CD4-positive, alpha-beta T cell (primary cell): ENCODE measurements around the gene CCSAP. TPM values are rescaled to one million over a fixed set of nuclear protein-coding genes. Genes with fewer than 3 reads are reported as not detected.

Source experiments
- ATAC-seq: fragments of 200-7000 bp; cut with Tn5 transposase; one replicate; pipeline ENCODE4 v1.10.0; 2022; ENCODE audit warnings: mild to moderate bottlenecking; ENCODE audit not compliant: poor library complexity
- CTCF ChIA-PET: fragments of 350-600 bp; sonication (Branson Sonifier 250); formaldehyde crosslinking; loops from one replicate; lab custom pipeline; 2021; ENCODE audit warnings: antibody characterized with exemption, inconsistent platforms; lab: Charles Lee
- POLR2A ChIA-PET: fragments of 350-600 bp; sonication (Branson Sonifier 250); formaldehyde crosslinking; loops from one replicate; lab custom pipeline; 2021; ENCODE audit warnings: antibody characterized with exemption, inconsistent platforms; lab: Charles Lee
- DNase-seq, 14 experiments: peaks; one replicate each; pipeline ENCODE4 v3.0.0-alpha.2; 2013 to 2020; ENCODE audit warnings: mixed read lengths in 2 of 14
- H3K27ac ChIP-seq, 2 donors: one replicate each; pipeline versions ENCODE4 v1.5.1 to v1.7.0; 2013; ENCODE audit warnings: low read length in 2 of 2, low read depth in 1 of 2, mild to moderate bottlenecking in 1 of 2
- H3K27me3 ChIP-seq, 2 experiments: 1 replicate in 1 of 2; 2 replicates in 1 of 2; pipeline versions ENCODE4 v1.6.1 to v1.7.0; 2013; ENCODE audit warnings: low read length in 2 of 2, control low read depth in 1 of 2, mild to moderate bottlenecking in 1 of 2, moderate library complexity in 1 of 2; ENCODE audit not compliant: insufficient read depth in 2 of 2, control insufficient read depth in 1 of 2
- H3K36me3 ChIP-seq: one replicate; pipeline ENCODE4 v1.6.1; 2013; ENCODE audit warnings: low read length, control low read depth; ENCODE audit not compliant: insufficient read depth
- H3K4me1 ChIP-seq: one replicate; pipeline ENCODE4 v1.6.1; 2013; ENCODE audit warnings: low read length, control low read depth; ENCODE audit not compliant: insufficient read depth
- H3K4me3 ChIP-seq: one replicate; pipeline ENCODE4 v1.5.1; 2013; ENCODE audit warnings: mild to moderate bottlenecking, low read length, moderate library complexity
- H3K9me3 ChIP-seq, 2 experiments: 1 replicate in 1 of 2; 2 replicates in 1 of 2; pipeline versions ENCODE4 v1.6.1 to v1.7.0; 2013; ENCODE audit warnings: low read length in 2 of 2, mild to moderate bottlenecking in 2 of 2, control low read depth in 1 of 2, moderate library complexity in 1 of 2; ENCODE audit not compliant: control insufficient read depth in 1 of 2, insufficient read depth in 1 of 2
- H3K27ac Mint-ChIP-seq: one replicate; pipeline ENCODE4 v1.8.0; 2020; ENCODE audit warnings: mixed read lengths
- H3K27me3 Mint-ChIP-seq: one replicate; pipeline ENCODE4 v1.8.0; 2021; ENCODE audit warnings: mixed read lengths
- H3K36me3 Mint-ChIP-seq: one replicate; pipeline ENCODE4 v1.8.0; 2021; ENCODE audit warnings: low read depth, mixed read lengths
- H3K4me1 Mint-ChIP-seq: one replicate; pipeline ENCODE4 v1.8.0; 2021; ENCODE audit warnings: low read depth, mixed read lengths
- H3K4me3 Mint-ChIP-seq: one replicate; pipeline ENCODE4 v1.8.0; 2020; ENCODE audit warnings: mild to moderate bottlenecking, mixed read lengths
- H3K9me3 Mint-ChIP-seq: one replicate; pipeline ENCODE4 v1.8.0; 2020; ENCODE audit warnings: mixed read lengths
- CTCF ChIP-seq: fragments of 200-600 bp; IDR thresholded peaks from one replicate; pipeline ENCODE4 v1.8.0; 2022; ENCODE audit warnings: antibody characterized with exemption, mild to moderate bottlenecking
- intact Hi-C, 2 experiments: fragments of 100-400 bp; cut with DNase I in 1 of 2; cut with micrococcal nuclease in 1 of 2; formaldehyde crosslinking; loops; one replicate each; pipeline versions ENCODE4 v1.15.1 to v1.9.0; 2023 to 2025; cut with DNase I, micrococcal nuclease
- total RNA-seq, 174 experiments: library from RNA in 2 of 174; stranded (reverse) in 2 of 174; gene quantifications; one replicate each; pipeline ENCODE4 v1.2.3 and lab custom pipeline; 2021 to 2026

The CCSAP gene
- total RNA-seq, 2 experiments from 2014 or later: 14.3 to 15.2 TPM

DNA sequence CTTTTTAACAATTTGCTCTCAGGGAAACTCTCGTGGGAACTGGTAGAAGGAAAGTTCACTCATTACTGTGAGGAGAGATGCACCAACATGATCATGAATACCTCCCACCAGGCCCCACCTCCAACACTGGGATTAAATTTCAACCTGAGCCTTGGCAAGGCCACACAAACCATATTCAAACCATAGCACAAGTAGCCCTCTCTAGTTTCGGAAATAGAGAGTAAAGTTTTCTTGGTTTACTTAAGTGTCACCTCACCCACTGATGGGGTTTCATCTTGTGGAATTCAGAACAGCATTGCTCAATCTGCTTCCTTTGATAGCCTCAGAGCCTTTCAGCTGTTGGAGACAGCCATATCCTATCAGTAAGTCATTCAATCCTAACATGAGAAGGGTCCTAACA, 25.5 kb upstream of the CCSAP start:
- POLR2A ChIA-PET: no interaction called here
- H3K4me1 Mint-ChIP-seq: no peaks in the 10 kb centered on the region
- DNase-seq (no peak), ATAC-seq (no peak)
- Histone ChIP-seq H3K27ac (no peak overlapping the region), H3K9me3 (no peaks in the 10 kb centered on the region), H3K27me3 (peaks cover 4 to 22% of the 10 kb centered on the region in 2 experiments), H3K36me3 (no peaks in the 10 kb centered on the region), H3K4me1 (no peaks in the 10 kb centered on the region), H3K4me3 (no peak overlapping the region)
- CTCF ChIA-PET: no interaction called here
- H3K36me3 Mint-ChIP-seq: no peaks in the 10 kb centered on the region
- TF ChIP-seq CTCF: no peak
- peaks cover 36% of the 10 kb centered on the region for H3K27me3 Mint-ChIP-seq
- intact Hi-C loops: no loop called here
- H3K9me3 Mint-ChIP-seq: no peaks in the 10 kb centered on the region
- no peak overlapping the region for H3K27ac Mint-ChIP-seq
- H3K4me3 Mint-ChIP-seq: no peak overlapping the region

GRCh38 chr1:229365569-229365968, 22.7 kb upstream of the CCSAP start:
- ATAC-seq: no peak
- H3K36me3 ChIP-seq: no peaks in the 10 kb centered on the region
- H3K27me3 ChIP-seq: peaks cover 7 to 18% of the 10 kb centered on the region in 2 experiments
- H3K4me1 ChIP-seq: no peaks in the 10 kb centered on the region
- Mint-ChIP-seq H3K36me3 (no peaks in the 10 kb centered on the region), H3K27ac (no peak overlapping the region), H3K4me1 (no peaks in the 10 kb centered on the region), H3K4me3 (no peak overlapping the region), H3K27me3 (peaks cover 39% of the 10 kb centered on the region), H3K9me3 (no peaks in the 10 kb centered on the region)
- ChIA-PET CTCF (no interaction called here), POLR2A (no interaction called here)
- H3K9me3 ChIP-seq: no peaks in the 10 kb centered on the region
- intact Hi-C loops: no loop called here
- H3K4me3 ChIP-seq: no peak overlapping the region
- no peak for TF ChIP-seq CTCF
- DNase-seq: no peak
- no peak overlapping the region for H3K27ac ChIP-seq

- intact Hi-C loops: no loop called here
- POLR2A ChIA-PET: no interaction called here
- peaks cover 50% of the 10 kb centered on the region for H3K27me3 Mint-ChIP-seq
- no peaks in the 10 kb centered on the region for H3K4me1 Mint-ChIP-seq
- H3K27ac ChIP-seq: no peak overlapping the region
- no peaks in the 10 kb centered on the region for H3K36me3 Mint-ChIP-seq
- no peak overlapping the region for H3K4me3 ChIP-seq
- ATAC-seq (no peak), DNase-seq (no peak)
- no peaks in the 10 kb centered on the region for H3K9me3 ChIP-seq
- H3K27ac Mint-ChIP-seq: no peak overlapping the region
- no peak overlapping the region for H3K4me3 Mint-ChIP-seq
- H3K36me3 ChIP-seq: no peaks in the 10 kb centered on the region
- no peaks in the 10 kb centered on the region for H3K4me1 ChIP-seq
- CTCF ChIA-PET: no interaction called here
- H3K9me3 Mint-ChIP-seq: no peaks in the 10 kb centered on the region
- TF ChIP-seq CTCF: no peak
- peaks cover 10 to 16% of the 10 kb centered on the region in 2 experiments for H3K27me3 ChIP-seq
Observed at GRCh38 chr1:229364207-229365065, 21.6 kb upstream of the CCSAP start.
